Heart left ventricle (tissue), 16 donors: ENCODE results near the gene GOLGA8B. TPM values are rescaled to one million over a fixed set of nuclear protein-coding genes. Genes with fewer than 3 reads are reported as not detected.
A peak's percentile ranks its signal among the peaks of the same experiment; 100 is the strongest.
"Not testable (repeated sequence)": the region's sequence is repeated elsewhere in the genome, so short reads cannot be mapped to it uniquely, and the experiment has no call there.

Experiments
- ATAC-seq, 4 donors: fragments of 200-7000 bp; cut with Tn5 transposase; one replicate each; pipeline ENCODE4 v1.9.1; 2020 to 2022; ENCODE audit warnings: moderate library complexity in 4 of 4, mild to moderate bottlenecking in 3 of 4, moderate number of reproducible peaks in 1 of 4
- DNase-seq, 5 donors: peaks; one replicate each; pipeline ENCODE4 v3.0.0-alpha.2; 2020
- H3K27ac ChIP-seq, 12 donors: fragments of 200-600 bp; sonication (generic) in 4 of 12; one replicate each; pipeline versions ENCODE4 v1.5.0 to v1.8.0; 2016 to 2022; ENCODE audit warnings: mild to moderate bottlenecking in 2 of 12
- H3K27me3 ChIP-seq, 9 donors: fragments of 200-600 bp; sonication (generic) in 2 of 9; one replicate each; pipeline versions ENCODE4 v1.5.1 to v1.8.0; 2016 to 2022; ENCODE audit warnings: mild to moderate bottlenecking in 3 of 9
- H3K36me3 ChIP-seq, 9 donors: fragments of 200-600 bp; sonication (generic) in 2 of 9; one replicate each; pipeline versions ENCODE4 v1.5.0 to v1.8.0; 2018 to 2022; ENCODE audit warnings: mild to moderate bottlenecking in 2 of 9
- H3K4me1 ChIP-seq, 12 donors: fragments of 200-600 bp; sonication (generic) in 4 of 12; one replicate each; pipeline versions ENCODE4 v1.5.0 to v1.8.0; 2016 to 2022; ENCODE audit warnings: mild to moderate bottlenecking in 3 of 12
- H3K4me3 ChIP-seq, 12 donors: fragments of 200-600 bp; sonication (generic) in 4 of 12; one replicate each; pipeline versions ENCODE4 v1.5.0 to v1.8.0; 2017 to 2022; ENCODE audit warnings: mild to moderate bottlenecking in 9 of 12, moderate library complexity in 4 of 12
- H3K9me3 ChIP-seq, 12 donors: fragments of 200-600 bp; sonication (generic) in 4 of 12; one replicate each; pipeline versions ENCODE4 v1.5.0 to v1.8.0; 2016 to 2022; ENCODE audit warnings: mild to moderate bottlenecking in 1 of 12
- CTCF ChIP-seq, 12 donors: fragments of 200-600 bp; sonication (generic) in 4 of 12; IDR thresholded peaks; one replicate each; pipeline versions ENCODE4 v1.5.0 to v1.8.0; 2018 to 2022; ENCODE audit warnings: antibody characterized with exemption in 12 of 12, mild to moderate bottlenecking in 5 of 12
- POLR2A ChIP-seq, 2 donors: fragments of 450-650 bp; IDR thresholded peaks; one replicate each; pipeline ENCODE4 v1.6.1; 2017; ENCODE audit warnings: antibody characterized with exemption in 2 of 2, mild to moderate bottlenecking in 2 of 2, moderate library complexity in 2 of 2
- WGBS, 4 donors: extraction: QIAGEN DNeasy Blood & Tissue Kit in 2 of 4; methylation state at CpG; one replicate each; pipeline versions ENCODE4 v1.1.5 to v1.1.7; 2013 to 2018; 5-methylcytosine and 5-hydroxymethylcytosine counted together
- intact Hi-C, 10 donors: fragments of 100-400 bp; cut with DNase I; formaldehyde crosslinking; loops; one replicate each; pipeline versions ENCODE4 v1.11.1 to v1.14.2; 2022
- polyA plus RNA-seq, 2 donors: library from polyadenylated mRNA; stranded (reverse); fragments of 200-250 nt; gene quantifications; one replicate each; pipeline ENCODE4 v1.2.3, GENCODE V29; 2013
- total RNA-seq, 9 donors: library from RNA; depleted of rRNA in 2 of 9; stranded (reverse); fragments of >200 nt in 2 of 9; fragmentation: NEBNext Ultra II Directional in 3 of 9; extraction: Animal tissue kit (Norgen Biotek cat#: 25700) in 3 of 9; gene quantifications; one replicate each; pipeline versions ENCODE4 v1.1.0 to v1.2.4, GENCODE V29; 2016 to 2023
- donor health status: ischemic (EF 13 %, LVEDD 7.1; RV severe dilation, severe dysfunction).
- donor health status: healthy with polysubstance abuse.
- donor health status: DM: no; HTN: yes; CAD: no.
- donor health status: DM: no; HTN: no; CAD: no.
- donor health status: ischemic (EF 25% LVEDD 6.9; RV normal size, moderate dysfunction).
- donor health status: ischemic (EF 25% LVEDD 5.7; RV mildly dilated, moderate dysfunction).
- donor health status: healthy.
- donor health status: DM: yes; HTN: yes; CAD: no.
- donor health status: ischemic (EF 35%, LVEDD 5.7; RV mildly dilated, moderate dysfunction).
- donor health status: nonischemic (EF 11% LVEDD 7.7; RV severe dilation, severe dysfunction).
- donor health status: DM: yes; HTN: yes; CAD: no.
- donor health status: PGD.
- donor health status: ischemic (EF 29% LVEDD 5.4; RV normal size, mild dysfunction).
- donor health status: nonischemic (EF 23%, LVEDD 6.1; RV moderate dilation, normal function).

GOLGA8B gene
- total and polyA plus RNA-seq, 11 donors: 3.6 to 39.0 (median 18.4) TPM

GRCh38 chr15:34578283-34578674, 5.2 kb downstream of the GOLGA8B start:
- peaks cover 0 to 12% (median 0%) of the 10 kb centered on the region in 9 donors for H3K27me3 ChIP-seq
- WGBS, 4 donors: 80 to 92% (median 88%) methylated on average over 10 of the region's 10 CpGs
- H3K4me3 ChIP-seq: no peak overlapping the region
- intact Hi-C loops: no loop called here
- no peaks in the 10 kb centered on the region for H3K9me3 ChIP-seq
- H3K4me1 ChIP-seq: peaks cover 0 to 42% (median 7%) of the 10 kb centered on the region in 12 donors
- ATAC-seq: no peak
- no peaks in the 10 kb centered on the region for H3K36me3 ChIP-seq
- no peak for DNase-seq
- no peak for TF ChIP-seq POLR2A (IDR thresholded peaks at IDR 0.05)
- TF ChIP-seq CTCF (IDR thresholded peaks at IDR 0.05): no peak
- H3K27ac ChIP-seq: no peak overlapping the region

- intact Hi-C loops, H3K9me3 ChIP-seq, H3K4me3 ChIP-seq, DNase-seq, H3K36me3 ChIP-seq, ATAC-seq, H3K27ac ChIP-seq: not testable (repeated sequence)
- Histone ChIP-seq H3K27me3 (peaks cover 0 to 12% (median 0%) of the 10 kb centered on the region in 9 donors), H3K4me1 (peaks cover 0 to 38% (median 7%) of the 10 kb centered on the region in 12 donors)
- WGBS, 4 donors: 89 to 92% (median 92%) methylated on average over 4 of the region's 4 CpGs
These were observed 5.7 kb downstream of the GOLGA8B start for GRCh38 chr15:34577658-34578282.

- WGBS, 4 donors: 85 to 92% (median 89%) methylated on average over 12 of the region's 12 CpGs
- H3K4me3 ChIP-seq, ATAC-seq, H3K27me3 ChIP-seq, intact Hi-C loops, H3K9me3 ChIP-seq, DNase-seq, H3K27ac ChIP-seq, H3K36me3 ChIP-seq: not testable (repeated sequence)
- peaks cover 0 to 15% (median 0%) of the 10 kb centered on the region in 12 donors for H3K4me1 ChIP-seq
These were observed 8.4 kb downstream of the GOLGA8B start for GRCh38 chr15:34575035-34575434.

- not testable (repeated sequence) for H3K36me3 ChIP-seq, H3K4me3 ChIP-seq
- WGBS, 4 donors: 84 to 95% (median 88%) methylated on average over 4 to 6 of the region's 6 CpGs
These were observed 10.5 kb downstream of the GOLGA8B start for GRCh38 chr15:34572921-34573320.

GRCh38 chr15:34572019-34572641, 11.3 kb downstream of the GOLGA8B start:
- peaks cover 0 to 13% (median 0%) of the 10 kb centered on the region in 12 donors for H3K4me1 ChIP-seq
- H3K27me3 ChIP-seq, ATAC-seq, H3K9me3 ChIP-seq, H3K36me3 ChIP-seq, intact Hi-C loops, H3K27ac ChIP-seq, H3K4me3 ChIP-seq, DNase-seq: not testable (repeated sequence)
- WGBS, 4 donors: 79 to 89% (median 87%) methylated on average over 13 of the region's 13 CpGs

More at GRCh38 chr15:34572921-34573320, 10.5 kb downstream of the GOLGA8B start:
- intact Hi-C loops, DNase-seq, H3K27ac ChIP-seq, H3K9me3 ChIP-seq, H3K27me3 ChIP-seq, ATAC-seq: not testable (repeated sequence)
- H3K4me1 ChIP-seq: peaks cover 0 to 15% (median 0%) of the 10 kb centered on the region in 12 donors

GRCh38 chr15:34569670-34570396, 13.6 kb downstream of the GOLGA8B start:
- intact Hi-C loops, H3K4me1 ChIP-seq, H3K36me3 ChIP-seq, H3K27me3 ChIP-seq, H3K9me3 ChIP-seq, H3K4me3 ChIP-seq, DNase-seq, H3K27ac ChIP-seq: not testable (repeated sequence)
- WGBS, 4 donors: 17 to 64% (median 57%) methylated on average over 1 to 4 of the region's 4 CpGs
- ATAC-seq: peak in 2 of 4 donors; percentile 62 to 66

GRCh38 chr15:34567174-34567573, 16.3 kb downstream of the GOLGA8B start:
- H3K27me3 ChIP-seq, H3K27ac ChIP-seq, H3K36me3 ChIP-seq, H3K4me3 ChIP-seq, intact Hi-C loops, H3K9me3 ChIP-seq, DNase-seq, H3K4me1 ChIP-seq, ATAC-seq: not testable (repeated sequence)
- 77 to 95% (median 87%) methylated on average over 5 to 7 of the region's 12 CpGs for WGBS, 4 donors

- 70 to 75% (median 73%) methylated on average over 5 of the region's 5 CpGs; no CpG with 5 or more reads in 1 of the 4 donors for WGBS, 4 donors
- H3K27ac ChIP-seq, H3K9me3 ChIP-seq, H3K36me3 ChIP-seq, intact Hi-C loops, H3K27me3 ChIP-seq, H3K4me1 ChIP-seq, H3K4me3 ChIP-seq, ATAC-seq, DNase-seq: not testable (repeated sequence)
These were observed 18.7 kb downstream of the GOLGA8B start for GRCh38 chr15:34564711-34565110.

- H3K27ac ChIP-seq, ATAC-seq, DNase-seq, intact Hi-C loops, H3K9me3 ChIP-seq, H3K4me3 ChIP-seq, H3K36me3 ChIP-seq, H3K27me3 ChIP-seq, H3K4me1 ChIP-seq: not testable (repeated sequence)
- WGBS, 4 donors: 84 to 90% methylated on average over 3 of the region's 6 CpGs; no CpG with 5 or more reads in 2 of the 4 donors
These were observed 22.6 kb downstream of the GOLGA8B start for GRCh38 chr15:34560814-34561213.
